Measurements from ENCODE around the gene CNTN2. TPM values are rescaled to one million over a fixed set of nuclear protein-coding genes. Genes with fewer than 3 reads are reported as not detected.

CNTN2 gene
- total and polyA plus RNA-seq, 2 of the 8 experiments (the other 6 are each of a cell fraction or from before 2014, with no cell fraction given), result 1.2 to 3.9 TPM

GRCh38 chr1:205017001-205017400 lies 26.0 kb upstream of the CNTN2 start (continued):
- TF ChIP-seq PHF8 (conservative IDR thresholded peaks at IDR 0.05; ENCODE audit: low read depth, low read length), result no peak

Data from H1 (cell line).